HG02943 (cell line): Measurements from ENCODE around the gene RAB43.

Source experiments
- ATAC-seq: cut with Tn5 transposase; IDR thresholded peaks from one replicate; pipeline ENCODE4 v1.9.1; 2021; ENCODE audit warnings: mild to moderate bottlenecking, low read depth, moderate library complexity; ENCODE audit not compliant: unreplicated experiment

The RAB43 gene

DNA sequence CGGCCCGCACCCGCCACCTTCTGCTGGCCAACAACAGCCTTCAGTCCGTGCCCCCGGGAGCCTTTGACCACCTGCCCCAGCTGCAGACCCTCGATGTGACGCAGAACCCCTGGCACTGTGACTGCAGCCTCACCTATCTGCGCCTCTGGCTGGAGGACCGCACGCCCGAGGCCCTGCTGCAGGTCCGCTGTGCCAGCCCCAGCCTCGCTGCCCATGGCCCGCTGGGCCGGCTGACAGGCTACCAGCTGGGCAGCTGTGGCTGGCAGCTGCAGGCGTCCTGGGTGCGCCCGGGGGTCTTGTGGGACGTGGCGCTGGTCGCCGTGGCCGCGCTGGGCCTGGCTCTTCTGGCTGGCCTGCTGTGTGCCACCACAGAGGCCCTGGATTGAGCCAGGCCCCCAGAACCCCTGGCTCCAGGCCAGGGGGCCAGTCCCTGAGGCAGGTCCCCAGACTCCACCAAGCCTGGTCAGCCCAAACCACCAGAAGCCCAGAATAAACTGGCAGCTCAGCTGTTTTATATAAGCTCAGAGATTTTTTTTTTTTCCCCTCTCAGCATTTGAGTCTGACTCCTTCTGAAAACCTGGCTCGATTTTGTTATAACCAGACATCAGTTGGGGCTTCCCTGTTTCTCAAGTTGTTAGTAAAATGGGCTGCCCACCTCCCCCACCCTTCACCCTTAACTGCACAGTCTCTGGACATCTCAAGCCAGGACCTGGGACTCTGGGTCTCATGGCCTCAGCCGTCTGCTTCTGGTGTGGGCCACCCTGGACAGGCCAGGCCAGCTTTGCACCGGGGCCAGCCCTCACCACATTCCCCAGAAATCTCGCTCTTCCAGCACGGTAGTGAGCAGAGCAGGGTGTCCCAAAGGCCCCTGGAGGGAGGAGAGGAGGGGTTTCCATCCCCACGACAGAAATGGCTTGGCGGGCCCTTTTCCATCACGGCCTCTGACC is 59.4 kb downstream of the RAB43 start:
- ATAC-seq = no peak

DNA sequence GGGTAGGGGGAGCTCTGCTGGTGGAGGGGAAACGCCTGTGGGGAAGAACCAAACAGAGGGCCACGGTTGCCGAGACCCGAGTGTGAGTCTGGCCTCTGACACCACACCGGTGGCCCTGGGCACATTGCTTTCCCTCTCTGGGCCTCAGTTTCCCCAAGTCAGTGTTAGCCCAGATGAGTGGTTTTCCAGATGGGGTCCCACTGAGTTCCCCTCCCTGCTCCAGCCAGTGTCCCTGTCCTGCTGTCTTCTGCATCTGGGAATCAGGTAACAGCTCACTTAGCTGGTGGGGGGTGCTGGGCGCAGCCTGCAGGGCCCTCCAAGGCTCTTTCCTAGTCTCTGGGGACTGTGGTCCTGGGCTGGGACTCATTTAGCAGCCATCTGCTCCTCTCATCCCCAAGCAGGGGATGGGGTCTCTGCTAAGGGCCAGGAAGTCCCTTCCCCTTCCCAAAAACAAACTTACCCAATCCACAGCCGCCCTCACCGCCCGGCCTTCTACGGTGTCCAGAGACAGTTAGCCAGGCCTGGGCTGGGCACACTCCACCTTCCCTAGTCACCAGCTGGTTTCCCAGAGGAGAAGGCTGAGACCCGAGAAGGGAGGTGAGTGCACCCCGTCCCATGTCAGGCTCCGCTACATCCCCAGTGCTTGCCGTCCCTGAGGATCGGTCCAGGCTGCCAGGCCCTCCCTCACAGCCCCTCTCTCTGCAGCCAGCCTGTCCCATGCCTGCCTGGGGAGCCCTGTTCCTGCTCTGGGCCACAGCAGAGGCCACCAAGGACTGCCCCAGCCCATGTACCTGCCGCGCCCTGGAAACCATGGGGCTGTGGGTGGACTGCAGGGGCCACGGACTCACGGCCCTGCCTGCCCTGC is 60.3 kb downstream of the RAB43 start:
- ATAC-seq = no peak

DNA sequence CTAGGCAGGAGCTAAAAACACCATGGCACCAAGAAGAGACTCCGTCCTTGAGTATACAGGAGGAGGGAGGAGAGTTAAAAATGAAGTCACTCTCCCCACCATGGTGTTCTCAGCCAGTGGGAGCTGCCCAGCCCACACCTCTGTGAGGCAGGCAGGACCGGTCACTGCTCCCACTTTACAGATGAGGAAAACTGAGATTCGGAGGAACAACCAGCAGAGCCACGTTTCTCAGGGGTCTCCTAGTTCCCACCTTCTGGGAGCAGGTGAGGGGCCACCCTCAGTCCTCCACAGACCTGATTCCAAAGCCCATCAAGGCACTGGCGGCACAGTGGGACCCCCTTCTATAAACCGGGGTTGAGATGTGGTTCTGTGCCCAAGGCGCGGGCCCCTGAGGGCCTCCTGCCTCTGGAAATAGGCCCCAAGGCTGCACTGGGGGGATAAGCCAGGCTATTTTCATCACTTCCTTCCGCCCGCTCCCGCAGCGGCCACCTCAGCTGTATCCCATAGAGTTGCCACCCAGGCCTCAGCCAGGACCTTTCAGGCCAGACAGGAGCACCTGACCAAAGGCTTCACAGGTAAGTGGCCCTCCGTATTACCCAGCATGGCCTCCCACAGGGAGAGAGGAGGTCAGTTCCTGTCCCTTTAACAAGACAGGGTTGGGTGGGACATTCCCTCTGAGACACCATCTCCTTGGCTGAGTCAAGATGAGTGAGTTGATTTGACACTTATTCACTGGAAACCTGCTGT is 61.2 kb downstream of the RAB43 start, which contains the start of gene GP9:
TSS of gene GP9 (plus strand) at position 504 of the 747 bp plus-strand sequence. CDS start 961 bp downstream, outside the sequence.
- no peak for ATAC-seq

DNA sequence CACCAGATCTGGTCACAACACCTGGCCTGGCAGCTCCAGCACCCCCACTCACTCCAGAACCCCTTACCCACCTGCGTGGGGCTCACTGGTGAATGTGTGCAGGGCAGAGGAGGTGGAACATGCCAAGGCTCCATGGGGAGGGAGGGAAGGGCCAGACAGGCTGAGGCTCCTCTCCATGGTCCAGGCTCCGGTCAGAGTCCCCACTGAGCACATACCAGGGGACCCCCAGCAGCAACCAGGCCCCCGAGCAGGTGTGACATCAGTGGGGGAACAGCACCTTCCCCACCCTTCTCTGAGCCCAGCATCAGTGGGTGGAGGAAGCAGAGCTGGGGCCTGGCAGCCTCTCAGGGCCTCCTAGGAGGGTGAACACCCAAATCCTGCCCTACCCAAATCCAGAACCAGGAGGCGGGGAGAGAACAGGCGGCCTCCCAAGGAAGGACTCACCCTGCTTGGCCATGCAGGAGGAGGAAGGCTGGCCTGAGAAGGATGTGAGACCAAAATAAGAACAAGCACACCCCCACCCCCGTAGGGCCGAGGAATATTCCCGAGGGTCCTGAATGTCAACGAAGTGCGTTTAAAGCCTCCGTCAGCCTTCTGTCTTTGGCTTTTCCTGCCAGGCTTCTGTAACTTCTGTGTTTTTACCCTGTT is 62.2 kb downstream of the RAB43 start:
- ATAC-seq = no peak

DNA sequence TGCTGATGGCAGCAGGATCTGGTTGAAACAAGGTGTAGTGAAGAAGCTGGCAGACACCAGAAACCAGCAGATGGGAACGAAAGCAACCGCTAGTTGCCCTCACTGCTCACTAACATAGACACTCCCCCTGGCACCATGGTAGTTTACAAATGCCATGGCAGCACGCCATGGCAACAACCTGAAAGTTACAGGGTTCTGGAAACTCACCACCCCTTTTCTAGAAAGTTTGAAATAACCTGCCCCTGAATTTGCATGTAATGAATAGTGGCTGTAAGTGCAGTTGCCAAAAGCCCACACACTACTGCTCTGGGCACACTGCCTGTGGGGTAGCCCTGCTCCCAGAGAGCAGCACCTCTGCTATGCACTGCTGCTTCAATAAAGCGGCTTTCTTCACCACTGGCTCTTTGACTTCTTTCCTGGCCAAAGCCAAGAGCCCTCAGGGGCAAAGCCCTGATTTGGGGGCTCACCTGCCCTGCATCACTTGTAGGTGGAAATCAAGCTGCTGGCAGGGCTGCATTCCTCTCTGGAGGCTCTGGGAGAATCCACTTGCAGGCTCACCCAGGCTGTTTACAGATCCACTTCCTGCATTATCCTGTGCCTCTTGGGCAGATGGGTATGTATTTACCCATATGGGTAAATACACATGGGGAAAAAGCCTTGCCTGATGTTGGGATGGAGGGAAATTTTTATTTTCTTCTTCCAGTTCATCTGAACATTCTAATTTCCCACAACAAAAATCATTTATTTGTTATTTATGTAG is 63.0 kb downstream of the RAB43 start:
- peak; percentile 58 for ATAC-seq

DNA sequence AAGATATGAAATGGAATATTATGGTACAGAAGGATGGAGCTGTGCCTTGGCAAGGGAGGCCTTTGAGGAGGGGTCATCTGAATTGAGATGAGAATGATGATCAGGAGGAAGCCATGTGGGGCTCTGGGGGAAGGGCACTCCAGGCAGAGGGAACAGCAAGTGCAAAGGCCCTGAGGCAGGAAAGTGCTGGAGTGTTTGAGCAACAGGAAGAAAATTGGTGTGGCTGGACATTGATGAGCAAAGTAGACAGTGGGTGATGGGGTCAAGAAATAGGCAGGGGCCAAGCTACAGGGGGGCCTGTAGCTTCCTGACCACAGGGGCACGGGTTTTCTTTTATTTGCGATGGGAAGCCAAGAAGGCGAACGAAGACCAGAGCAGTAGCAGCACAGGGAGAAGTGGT is 64.4 kb downstream of the RAB43 start:
- ATAC-seq = no peak

DNA sequence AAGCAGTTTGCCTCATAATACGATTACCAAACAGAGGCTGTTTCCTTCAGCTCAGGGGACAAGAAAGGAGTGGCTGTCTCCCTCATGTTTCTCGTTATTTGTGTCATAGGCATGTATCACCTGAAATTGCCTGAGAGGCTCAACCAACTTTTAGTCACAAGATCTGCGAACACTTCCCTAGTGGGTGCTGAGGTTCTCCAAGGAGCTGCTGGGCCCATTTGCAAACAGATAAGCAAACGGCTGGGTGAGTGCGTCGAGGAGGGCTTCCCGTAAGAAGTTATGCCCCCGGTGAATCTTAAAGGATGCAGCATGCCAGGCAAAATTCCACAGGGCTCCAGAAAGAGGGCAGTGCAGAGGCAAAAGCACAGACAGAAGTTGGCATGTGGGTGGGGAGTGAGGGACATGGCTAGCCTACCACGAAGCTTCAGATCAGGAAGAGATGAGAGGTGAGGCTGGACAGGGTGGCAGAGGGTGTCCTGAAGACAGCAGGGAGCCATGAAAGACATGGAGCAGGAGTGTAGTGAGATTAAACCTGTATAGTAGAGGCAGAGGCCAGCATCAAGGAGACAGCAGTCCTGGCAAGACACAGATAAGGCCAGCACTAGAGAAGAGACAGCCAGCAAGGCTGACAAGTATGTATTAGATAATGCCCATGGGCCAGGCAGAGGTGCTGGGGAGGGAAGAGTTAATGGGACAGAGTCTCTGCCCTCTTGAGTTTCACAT is 65.0 kb downstream of the RAB43 start:
- ATAC-seq = no peak

DNA sequence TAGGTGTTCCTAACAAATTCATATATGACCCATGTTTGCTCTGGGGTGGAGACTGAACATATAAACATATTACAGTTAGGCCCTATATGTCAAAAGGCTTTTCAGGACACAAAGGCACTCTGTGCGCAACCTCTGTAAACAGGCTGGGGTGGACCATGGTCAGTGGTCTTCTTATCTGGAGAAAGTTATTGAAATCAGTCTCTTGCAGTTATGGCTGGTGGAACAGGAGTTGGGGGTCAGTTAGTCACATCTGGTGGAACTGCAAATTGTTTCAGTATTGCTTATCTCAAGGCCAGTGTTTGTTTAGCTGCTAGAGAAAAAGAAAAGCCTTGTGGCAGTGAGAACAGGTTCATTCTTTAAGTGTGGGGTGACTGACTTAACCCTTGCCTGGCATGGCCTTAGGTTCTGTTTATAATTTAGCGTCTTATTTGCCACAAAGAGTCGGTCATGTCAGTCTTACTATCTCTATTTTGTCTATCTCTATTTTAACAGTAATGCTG is 66.9 kb downstream of the RAB43 start:
- no peak for ATAC-seq

DNA sequence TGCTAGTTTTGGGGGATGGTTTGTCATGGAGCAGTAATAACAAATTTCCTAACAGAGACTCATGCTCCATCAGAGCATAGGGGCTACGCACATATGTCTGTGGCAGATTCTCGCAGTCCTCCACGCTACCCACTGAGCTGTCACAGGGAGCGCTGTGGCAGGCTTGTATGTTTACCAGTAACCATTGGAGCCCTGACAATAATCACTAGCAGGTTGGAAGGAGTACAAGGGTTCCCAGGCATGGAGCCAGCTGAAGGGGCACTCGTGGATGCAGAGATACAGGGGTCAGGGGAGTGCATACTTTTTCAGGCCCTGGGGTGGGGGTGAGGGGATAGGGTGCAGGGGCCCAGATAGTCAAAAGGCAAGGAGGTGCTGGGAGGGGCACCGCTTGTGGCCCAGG is 68.9 kb downstream of the RAB43 start:
- no peak for ATAC-seq

DNA sequence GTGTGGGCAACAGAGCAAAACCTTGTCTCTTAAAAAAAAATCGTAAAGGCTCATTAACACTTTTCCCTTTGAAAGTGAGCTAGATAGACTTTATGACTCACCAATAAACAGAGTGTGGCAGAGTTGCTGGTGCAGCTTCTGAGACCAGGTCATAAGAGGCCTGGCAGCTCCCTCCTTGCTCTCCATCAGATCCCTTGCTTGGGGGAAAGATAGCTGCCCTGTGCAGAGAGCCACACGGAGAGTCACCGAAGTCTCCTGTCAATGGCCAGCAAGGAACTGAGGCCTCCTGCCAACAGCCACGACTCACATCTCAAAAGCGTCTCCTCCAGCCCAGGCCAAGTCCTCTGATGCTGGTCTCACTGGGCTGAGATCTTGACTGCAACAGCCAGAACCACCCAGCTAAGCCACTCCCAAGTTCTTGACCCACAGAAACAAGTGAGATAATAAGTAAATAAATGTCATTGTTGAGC is 69.7 kb downstream of the RAB43 start:
- ATAC-seq = no peak

DNA sequence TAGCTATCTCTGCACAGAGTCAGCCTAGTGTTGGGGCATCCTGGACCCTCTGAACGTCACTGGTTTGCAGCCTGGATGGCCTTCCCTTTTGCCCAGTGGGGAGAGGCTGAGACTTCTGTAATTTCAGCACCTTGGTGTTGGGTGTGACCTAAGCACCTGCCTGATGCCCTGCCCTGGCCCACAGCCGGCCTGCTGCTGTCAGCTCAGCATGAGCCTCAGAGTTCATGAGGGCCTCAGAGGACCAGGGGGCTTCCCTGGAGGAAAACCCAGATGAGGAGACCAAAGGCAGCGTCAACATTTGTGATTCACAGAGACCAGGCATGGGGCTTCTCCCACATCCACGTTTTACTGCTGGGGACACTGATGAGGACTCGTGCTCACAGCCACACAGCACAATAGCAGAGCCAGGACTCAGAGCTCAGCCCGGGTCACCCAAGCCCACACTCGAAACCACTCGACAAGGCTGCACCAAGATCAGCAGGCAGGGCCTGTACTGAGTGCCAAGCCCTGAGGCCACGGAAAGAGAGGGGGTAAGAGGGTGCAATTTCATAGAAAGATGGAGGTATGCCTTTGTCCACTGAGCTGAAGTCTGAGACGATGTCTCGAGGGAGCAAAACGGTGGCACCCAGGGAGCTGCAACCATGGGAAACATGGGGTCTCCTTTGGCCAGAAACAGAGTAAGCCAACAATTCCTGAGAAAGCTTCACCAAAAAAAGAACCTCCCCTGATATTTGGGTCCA is 70.9 kb downstream of the RAB43 start:
- ATAC-seq = no peak

DNA sequence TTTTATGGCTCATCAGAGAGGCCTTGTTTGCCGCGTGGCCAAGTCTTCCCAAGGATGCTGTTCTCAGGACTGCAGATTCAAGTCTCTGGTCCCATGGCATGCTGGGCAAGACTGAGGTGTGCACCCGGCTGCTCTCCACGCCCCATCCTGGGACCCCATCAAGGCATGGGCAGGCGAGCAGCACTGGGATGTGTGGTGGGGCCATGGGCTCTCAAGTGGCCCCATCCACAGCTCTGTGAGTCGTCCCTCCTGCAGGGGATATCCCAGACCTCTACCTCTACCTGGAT is 74.1 kb downstream of the RAB43 start:
- no peak for ATAC-seq

DNA sequence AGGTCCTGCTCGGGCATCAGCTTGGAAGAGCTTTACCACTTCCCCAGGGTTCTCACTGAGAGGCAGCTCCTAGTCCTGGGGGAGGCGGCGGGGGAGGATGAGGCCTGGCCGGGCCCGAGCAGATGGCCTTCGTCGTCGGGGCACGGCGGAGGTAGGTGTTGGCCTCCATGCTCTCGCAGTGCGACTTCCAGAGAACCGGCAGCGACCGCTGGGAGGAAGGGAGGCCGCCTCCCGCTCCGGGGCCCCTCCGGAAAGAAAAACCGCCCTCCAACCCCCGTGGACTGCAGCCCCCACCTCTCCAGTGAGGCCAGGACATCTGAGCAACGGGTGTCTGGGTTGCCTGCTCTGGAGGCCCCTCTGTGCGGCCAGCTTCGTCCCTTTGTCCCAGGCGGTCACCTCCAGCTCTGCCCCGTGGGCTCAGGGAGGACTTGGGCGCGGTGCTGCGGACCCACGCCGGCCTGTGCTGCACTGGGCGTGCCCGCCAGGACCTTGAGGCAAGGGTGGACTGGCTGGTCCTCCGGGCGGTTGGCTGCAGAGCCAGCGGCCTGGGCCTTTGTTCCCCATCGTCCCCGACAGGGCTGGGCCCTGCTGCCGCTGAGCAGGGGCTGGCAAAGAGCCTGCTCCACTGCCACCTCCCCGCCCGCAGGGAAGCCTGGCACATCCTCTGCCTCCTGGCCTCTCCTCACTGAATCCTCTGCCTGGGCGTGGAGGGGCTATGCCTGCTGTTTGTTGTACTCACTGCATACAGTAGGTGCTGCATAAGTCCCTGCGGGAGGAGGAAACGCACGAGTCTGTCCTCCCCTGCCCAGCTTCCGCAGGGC is 74.7 kb downstream of the RAB43 start:
- no peak for ATAC-seq

DNA sequence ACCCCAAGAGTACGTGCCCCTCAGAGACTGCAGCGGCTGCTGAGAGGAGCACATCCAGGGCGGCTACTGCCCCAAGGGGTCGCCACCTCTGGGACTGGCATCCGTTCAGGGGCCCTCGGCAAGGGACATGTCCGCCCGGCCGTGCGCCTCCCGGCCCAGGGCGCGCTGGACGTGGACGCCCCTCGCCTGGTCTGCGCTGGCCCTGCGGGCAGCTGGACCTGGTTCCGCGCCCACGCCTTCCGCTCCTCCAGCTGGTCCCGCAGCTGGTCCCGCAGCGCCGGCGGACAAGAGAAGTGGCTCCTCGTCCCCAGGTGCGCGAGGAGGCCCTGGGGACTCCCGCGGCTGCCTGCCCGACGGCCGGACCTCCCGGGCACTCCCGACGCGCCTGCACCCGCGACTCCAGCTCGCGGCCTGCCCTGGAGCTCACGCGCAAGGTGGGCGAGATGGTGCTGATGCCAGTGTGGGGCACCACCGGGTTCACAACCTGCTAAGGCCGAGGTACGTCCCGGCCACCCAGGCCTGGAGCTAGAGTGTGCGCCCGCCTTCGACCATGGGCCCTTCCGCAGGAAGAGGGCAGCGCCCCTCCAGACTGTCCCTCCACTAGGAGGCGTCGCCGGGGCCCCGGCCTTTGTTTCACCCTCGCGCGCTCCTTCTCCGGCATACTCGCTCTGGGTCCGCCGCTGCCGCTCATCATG is 75.4 kb downstream of the RAB43 start:
- no peak for ATAC-seq

DNA sequence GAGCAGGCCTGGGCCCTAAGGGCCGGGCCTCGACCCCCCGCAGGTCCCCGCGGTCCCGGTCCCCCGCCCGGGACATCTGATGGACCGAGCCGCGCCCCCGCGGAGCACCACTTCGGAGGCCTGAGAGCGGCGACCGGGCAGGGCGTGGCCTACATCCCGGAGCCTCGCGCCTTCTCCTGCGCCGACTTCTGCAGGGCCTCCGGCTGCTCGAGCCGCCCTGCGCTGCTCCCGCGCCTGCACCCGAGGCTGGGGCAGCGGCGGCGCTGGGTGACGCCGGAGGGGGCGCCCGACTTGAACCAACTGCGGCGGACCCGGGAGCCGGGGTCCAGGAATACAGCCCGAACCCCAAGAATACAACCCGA is 75.9 kb downstream of the RAB43 start:
- no peak for ATAC-seq

DNA sequence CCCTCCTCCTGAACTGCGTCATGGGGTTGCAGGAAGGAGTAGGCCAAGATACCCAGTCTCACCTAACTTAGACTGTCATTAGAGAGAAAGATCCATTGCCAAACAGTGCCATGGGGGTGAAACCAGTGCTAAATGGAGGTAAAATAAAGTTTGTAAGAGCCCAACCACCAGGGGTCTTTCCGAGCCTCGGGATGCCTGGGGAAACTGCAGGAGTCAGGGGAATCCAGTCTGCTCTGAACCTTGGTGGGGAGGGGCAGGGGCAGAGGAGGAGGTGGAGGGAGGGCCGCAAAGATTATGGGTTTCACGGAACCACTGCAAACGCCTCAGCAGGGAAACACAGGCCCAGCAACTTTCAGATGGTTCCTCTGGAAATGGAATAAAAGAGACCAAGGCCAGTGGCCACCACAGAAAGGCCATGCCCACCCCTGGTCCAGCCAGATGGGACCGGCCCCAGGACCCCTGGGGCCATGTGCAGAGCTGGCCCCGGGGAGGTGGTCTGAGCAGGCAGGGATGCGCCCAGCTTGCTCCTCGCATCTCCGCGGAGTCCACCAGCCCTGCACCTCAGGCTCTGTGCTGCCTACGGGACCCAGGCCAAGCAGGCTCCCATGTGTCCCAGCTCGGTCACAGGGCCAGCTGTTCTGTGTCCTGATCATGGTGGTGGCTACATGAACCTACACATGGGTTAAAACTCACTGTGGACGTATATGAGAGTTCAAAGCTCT is 80.9 kb downstream of the RAB43 start:
- no peak for ATAC-seq
